MCF 10A (cell line): ENCODE data around the gene STX1B. TPM values are rescaled to one million over a fixed set of nuclear protein-coding genes. Genes with fewer than 3 reads are reported as not detected.
A peak's percentile ranks its signal among the peaks of the same experiment; 100 is the strongest.

ENCODE experiments used
- BruUV-seq: library from RNA; stranded (reverse); fragments of 400-500 nt; replicated peaks from 2 replicates; lab custom pipeline; 2021; lab: Mats Ljungman, UMichigan
- CTCF ChIA-PET: fragments of 300-600 bp; sonication (Branson Sonifier 250); formaldehyde crosslinking; extraction: SDS; loops from one replicate; lab custom pipeline; 2021; ENCODE audit warnings: antibody characterized with exemption, inconsistent platforms; lab: Yijun Ruan, JAX
- POLR2A ChIA-PET: fragments of 300-600, 350-650 bp; sonication (Branson Sonifier 250); formaldehyde crosslinking; extraction: SDS; loops from one replicate; lab custom pipeline; 2020; ENCODE audit warnings: antibody characterized with exemption, inconsistent platforms; lab: Yijun Ruan, JAX
- DNase-seq: peaks from one replicate; pipeline ENCODE4 v3.0.0-alpha.2; 2018; ENCODE audit not compliant: unreplicated experiment
- H3K27ac Mint-ChIP-seq: one replicate; pipeline ENCODE4 v1.8.0; 2022; ENCODE audit warnings: mild to moderate bottlenecking, low read depth, mixed read lengths; ENCODE audit not compliant: unreplicated experiment
- H3K27me3 Mint-ChIP-seq: one replicate; pipeline ENCODE4 v1.8.0; 2022; ENCODE audit warnings: mixed read lengths; ENCODE audit not compliant: insufficient read depth, unreplicated experiment
- H3K36me3 Mint-ChIP-seq: one replicate; pipeline ENCODE4 v1.8.0; 2022; ENCODE audit warnings: mild to moderate bottlenecking, moderate library complexity, mixed read lengths; ENCODE audit not compliant: insufficient read depth, unreplicated experiment
- H3K4me1 Mint-ChIP-seq: one replicate; pipeline ENCODE4 v1.8.0; 2022; ENCODE audit warnings: mixed read lengths; ENCODE audit not compliant: insufficient read depth, unreplicated experiment
- H3K4me3 Mint-ChIP-seq: one replicate; pipeline ENCODE4 v1.8.0; 2022; ENCODE audit warnings: mild to moderate bottlenecking, moderate library complexity, mixed read lengths; ENCODE audit not compliant: unreplicated experiment
- H3K9me3 Mint-ChIP-seq: one replicate; pipeline ENCODE4 v1.8.0; 2022; ENCODE audit warnings: mixed read lengths; ENCODE audit not compliant: unreplicated experiment
- intact Hi-C: fragments of 100-400 bp; cut with micrococcal nuclease; formaldehyde crosslinking; loops from 2 replicates; pipeline ENCODE4 v1.14.1; 2022
- total RNA-seq: library from RNA; stranded (reverse); gene quantifications from 2 replicates; pipeline ENCODE4 v1.2.3, GENCODE V29; 2022
- TF ChIP-seq, protein P1 (sequence below): fragments of 200-600 bp; IDR thresholded peaks from one replicate; pipeline ENCODE4 v1.8.0; 2022; ENCODE audit warnings: antibody characterized with exemption, mild to moderate bottlenecking; ENCODE audit not compliant: unreplicated experiment

Gene STX1B
- total RNA-seq, 1 experiment from 2014 or later: 0.42 TPM

DNA sequence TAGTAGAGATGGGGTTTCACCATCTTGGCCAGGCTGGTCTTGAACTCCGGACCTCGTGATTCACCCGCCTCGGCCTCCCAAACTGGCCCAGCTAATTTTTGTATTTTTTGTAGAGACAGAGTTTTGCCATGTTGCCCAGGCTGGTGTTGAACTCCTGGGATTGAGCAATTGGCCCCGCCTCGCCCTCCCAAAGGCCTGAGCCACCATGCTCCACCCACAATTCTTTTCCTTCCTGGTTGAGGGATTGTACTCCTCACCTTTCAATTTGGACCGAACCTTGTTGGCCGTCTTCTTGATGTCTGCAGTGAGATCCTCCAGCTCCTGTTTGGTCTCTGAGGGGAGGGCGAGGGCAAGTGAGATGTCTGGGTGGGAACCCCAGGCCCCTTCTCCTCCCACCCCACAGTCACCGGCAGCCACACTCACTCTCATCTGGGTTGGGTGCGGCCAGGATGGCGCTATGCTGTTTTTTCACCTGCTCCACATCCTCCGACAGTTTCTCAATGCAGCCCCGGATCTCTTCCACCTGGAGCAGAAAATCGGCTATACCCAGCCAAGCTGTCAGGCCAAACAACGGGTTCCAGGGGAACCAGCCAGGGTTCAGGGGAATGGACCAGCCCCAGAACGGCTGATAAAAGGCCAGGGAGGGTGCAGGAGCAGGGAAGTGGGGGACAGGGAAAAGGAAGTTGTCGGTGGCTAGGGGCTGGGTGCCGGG, 9.6 kb downstream of the STX1B start:
- H3K36me3 Mint-ChIP-seq: no peaks in the 10 kb centered on the region
- peaks cover 6% of the 10 kb centered on the region for H3K4me1 Mint-ChIP-seq
- H3K9me3 Mint-ChIP-seq: no peaks in the 10 kb centered on the region
- TF ChIP-seq, protein P1, sequence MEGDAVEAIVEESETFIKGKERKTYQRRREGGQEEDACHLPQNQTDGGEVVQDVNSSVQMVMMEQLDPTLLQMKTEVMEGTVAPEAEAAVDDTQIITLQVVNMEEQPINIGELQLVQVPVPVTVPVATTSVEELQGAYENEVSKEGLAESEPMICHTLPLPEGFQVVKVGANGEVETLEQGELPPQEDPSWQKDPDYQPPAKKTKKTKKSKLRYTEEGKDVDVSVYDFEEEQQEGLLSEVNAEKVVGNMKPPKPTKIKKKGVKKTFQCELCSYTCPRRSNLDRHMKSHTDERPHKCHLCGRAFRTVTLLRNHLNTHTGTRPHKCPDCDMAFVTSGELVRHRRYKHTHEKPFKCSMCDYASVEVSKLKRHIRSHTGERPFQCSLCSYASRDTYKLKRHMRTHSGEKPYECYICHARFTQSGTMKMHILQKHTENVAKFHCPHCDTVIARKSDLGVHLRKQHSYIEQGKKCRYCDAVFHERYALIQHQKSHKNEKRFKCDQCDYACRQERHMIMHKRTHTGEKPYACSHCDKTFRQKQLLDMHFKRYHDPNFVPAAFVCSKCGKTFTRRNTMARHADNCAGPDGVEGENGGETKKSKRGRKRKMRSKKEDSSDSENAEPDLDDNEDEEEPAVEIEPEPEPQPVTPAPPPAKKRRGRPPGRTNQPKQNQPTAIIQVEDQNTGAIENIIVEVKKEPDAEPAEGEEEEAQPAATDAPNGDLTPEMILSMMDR: no peak
- H3K4me3 Mint-ChIP-seq: no peak overlapping the region
- H3K27ac Mint-ChIP-seq: no peak overlapping the region
- BruUV-seq: no TSS peak
- CTCF ChIA-PET: interaction anchor here (0.6 to 3.3 kb wide), 3 partner anchors 16 to 46 kb away, joined by 3 to 44 read pairs (median 3); partner anchors contain the start of gene HSD3B7
- no peak for DNase-seq
- peaks cover 8% of the 10 kb centered on the region for H3K27me3 Mint-ChIP-seq
- POLR2A ChIA-PET: interaction anchor here (0.6 to 2.7 kb wide), 2 partner anchors 67 to 72 kb away, joined by 3 to 13 read pairs; partner anchors contain the start of genes ZNF646 and ZNF668
- intact Hi-C loops: no loop called here

GRCh38 chr16:30998852-30999761, 11.3 kb downstream of the STX1B start:
- no peak overlapping the region for H3K4me3 Mint-ChIP-seq
- DNase-seq: no peak
- TF ChIP-seq, protein P1: no peak
- H3K27me3 Mint-ChIP-seq: peaks cover 8% of the 10 kb centered on the region
- peak overlapping the region; percentile 70 for H3K27ac Mint-ChIP-seq
- BruUV-seq: no TSS peak
- peaks cover 11% of the 10 kb centered on the region for H3K4me1 Mint-ChIP-seq
- no peaks in the 10 kb centered on the region for H3K9me3 Mint-ChIP-seq
- CTCF ChIA-PET: interaction anchor here (0.6 to 3.3 kb wide), 9 partner anchors 14 to 870 kb away, joined by 3 to 44 read pairs (median 4); partner anchors contain the start of genes HSD3B7, VKORC1 and ZNF843
- POLR2A ChIA-PET: interaction anchor here (0.6 to 2.7 kb wide), 7 partner anchors 34 to 460 kb away, joined by 3 to 13 read pairs (median 3); partner anchors contain the start of genes ARMC5, STX4, ZNF646 and ZNF668
- no peaks in the 10 kb centered on the region for H3K36me3 Mint-ChIP-seq
- intact Hi-C loops: loop anchor here (5.0 kb wide), 1 partner anchor 33 kb away; the partner anchor contains the start of gene STX4

DNA sequence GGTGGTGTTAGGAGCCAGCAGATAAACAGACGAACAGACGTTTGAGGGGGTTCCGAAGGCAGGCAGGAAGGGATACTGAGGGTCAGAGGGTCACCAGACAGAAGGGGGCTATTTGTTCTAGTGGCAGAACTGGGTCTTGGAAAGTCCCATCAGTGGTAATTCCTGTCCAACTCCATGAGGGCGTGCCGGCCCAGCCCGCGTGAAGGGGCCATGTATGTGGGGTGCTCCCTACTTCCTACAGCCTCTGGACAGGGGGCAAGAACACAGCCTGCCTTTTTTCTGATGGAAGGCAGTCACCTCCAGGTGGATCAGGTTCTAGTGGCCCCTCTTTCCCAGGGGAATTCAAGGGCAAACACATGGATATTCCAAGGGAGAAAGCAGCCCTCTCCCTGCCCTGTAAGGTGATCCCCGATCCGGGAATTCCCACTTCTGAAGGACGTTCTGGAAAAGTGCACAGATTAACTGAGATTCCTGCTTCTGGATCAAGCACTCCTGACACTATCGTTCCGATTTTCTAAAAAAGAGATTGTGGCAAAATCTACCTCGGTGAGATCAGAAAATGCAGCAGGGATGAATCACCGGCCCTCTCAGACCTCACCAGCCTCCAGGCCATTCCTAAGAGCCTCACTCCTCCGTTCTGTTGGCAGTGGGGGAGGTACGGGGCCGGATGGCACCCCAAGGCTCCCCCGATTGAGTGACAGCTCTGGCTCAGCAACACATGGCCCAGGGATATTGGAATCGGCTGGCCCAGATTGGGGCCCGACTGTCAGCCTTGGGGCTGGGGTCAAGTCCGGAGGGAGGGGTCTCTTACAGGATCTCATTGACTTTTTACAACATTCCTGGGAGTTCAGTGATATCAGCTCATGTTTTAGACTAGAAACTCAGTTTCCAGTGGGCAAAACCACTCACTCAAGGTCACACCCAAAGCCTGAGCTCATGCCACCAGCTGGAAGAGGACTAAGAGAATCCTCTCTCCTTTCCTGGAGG, 12.4 kb downstream of the STX1B start:
- no peaks in the 10 kb centered on the region for H3K27me3 Mint-ChIP-seq
- H3K4me3 Mint-ChIP-seq: peak overlapping the region; percentile 78
- H3K36me3 Mint-ChIP-seq: no peaks in the 10 kb centered on the region
- DNase-seq: peak; percentile 75
- intact Hi-C loops: loop anchor here (2.0 to 5.0 kb wide), 2 partner anchors 34 to 75 kb away; partner anchors contain the start of gene STX4
- BruUV-seq: TSS peak; percentile 60
- no peaks in the 10 kb centered on the region for H3K9me3 Mint-ChIP-seq
- peak overlapping the region; percentile 70 for H3K27ac Mint-ChIP-seq
- H3K4me1 Mint-ChIP-seq: peaks cover 11% of the 10 kb centered on the region
- TF ChIP-seq, protein P1: no peak
- POLR2A ChIA-PET: interaction anchor here (0.7 to 2.7 kb wide), 6 partner anchors 35 to 462 kb away, joined by 3 to 13 read pairs (median 5); partner anchors contain the start of genes ARMC5, STX4, ZNF646 and ZNF668
- CTCF ChIA-PET: interaction anchor here (0.6 to 3.3 kb wide), 6 partner anchors 13 to 870 kb away, joined by 3 to 44 read pairs (median 4); partner anchors contain the start of genes HSD3B7, VKORC1 and ZNF843
